Natural killer cell treated with Interleukin-12 subunit alpha and Interleukin-12 subunit beta and Interleukin-15 and Interleukin-18, amount 100 ng/mL, for 72 hours (primary cell): ENCODE data around the gene GSG1L. TPM values are rescaled to one million over a fixed set of nuclear protein-coding genes. Genes with fewer than 3 reads are reported as not detected.
"Not testable (repeated sequence)": the region's sequence is repeated elsewhere in the genome, so short reads cannot be mapped to it uniquely, and the experiment has no call there.

Experiments
- ATAC-seq, 2 donors: fragments of 150-1000 bp; cut with Tn5 transposase in 1 of 2; sonication (Bioruptor Pico), chemical (Tn5 transposase) in 1 of 2; 2 replicates each; pipeline ENCODE4 v1.10.0; 2021
- DNase-seq: peaks from one replicate; pipeline ENCODE4 v3.0.0; 2022; ENCODE audit warnings: low spot score
- H3K27ac Mint-ChIP-seq, 2 donors: 1 replicate in 1 of 2; 2 replicates in 1 of 2; pipeline ENCODE4 v1.8.0; 2022; ENCODE audit warnings: mixed read lengths in 2 of 2, mild to moderate bottlenecking in 1 of 2, moderate library complexity in 1 of 2
- H3K27me3 Mint-ChIP-seq, 2 donors: 1 replicate in 1 of 2; 2 replicates in 1 of 2; pipeline ENCODE4 v1.8.0; 2022; ENCODE audit warnings: mixed read lengths in 2 of 2
- H3K36me3 Mint-ChIP-seq: one replicate; pipeline ENCODE4 v1.8.0; 2022; ENCODE audit warnings: mixed read lengths
- H3K4me1 Mint-ChIP-seq, 2 donors: 1 replicate in 1 of 2; 2 replicates in 1 of 2; pipeline ENCODE4 v1.8.0; 2022; ENCODE audit warnings: low read depth in 2 of 2, mixed read lengths in 2 of 2, mild to moderate bottlenecking in 1 of 2
- H3K4me3 Mint-ChIP-seq: one replicate; pipeline ENCODE4 v1.8.0; 2022; ENCODE audit warnings: mixed read lengths
- H3K9me3 Mint-ChIP-seq: 2 replicates; pipeline ENCODE4 v1.8.0; 2022; ENCODE audit warnings: mixed read lengths
- total RNA-seq, 2 donors: library from RNA; stranded (reverse); gene quantifications; one replicate each; pipeline ENCODE4 v1.2.3, GENCODE V29; 2022

Gene GSG1L
- total RNA-seq, 2 donors from 2014 or later, result not detected

DNA sequence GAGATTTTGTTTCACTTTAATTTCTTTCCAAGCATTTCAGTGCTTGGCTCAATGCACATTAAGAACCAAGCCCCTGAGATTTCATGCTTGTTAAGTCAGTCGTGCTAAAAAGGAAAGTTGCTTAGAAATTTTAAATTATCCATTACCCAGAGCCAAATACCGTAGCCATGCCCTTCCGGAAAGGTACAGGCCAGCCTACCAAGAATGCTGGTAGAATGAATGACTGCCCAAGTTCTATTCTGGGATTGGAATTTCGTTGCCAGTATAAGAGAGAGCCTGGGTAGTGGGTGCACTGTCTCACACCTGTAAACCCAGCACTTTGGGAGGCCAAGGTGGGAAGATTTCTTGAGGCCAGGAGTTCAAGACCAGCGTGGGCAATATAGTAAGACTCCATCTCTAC is 319.6 kb downstream of the GSG1L start:
- H3K27ac Mint-ChIP-seq, result no peak overlapping the region
- no peak for DNase-seq
- peaks cover 0 to 15% of the 10 kb centered on the region in 2 donors for H3K4me1 Mint-ChIP-seq
- H3K9me3 Mint-ChIP-seq, result no peaks in the 10 kb centered on the region
- H3K27me3 Mint-ChIP-seq, result no peaks in the 10 kb centered on the region
- no peak for ATAC-seq
- H3K4me3 Mint-ChIP-seq, result no peak overlapping the region
- H3K36me3 Mint-ChIP-seq, result peaks cover 10% of the 10 kb centered on the region

DNA sequence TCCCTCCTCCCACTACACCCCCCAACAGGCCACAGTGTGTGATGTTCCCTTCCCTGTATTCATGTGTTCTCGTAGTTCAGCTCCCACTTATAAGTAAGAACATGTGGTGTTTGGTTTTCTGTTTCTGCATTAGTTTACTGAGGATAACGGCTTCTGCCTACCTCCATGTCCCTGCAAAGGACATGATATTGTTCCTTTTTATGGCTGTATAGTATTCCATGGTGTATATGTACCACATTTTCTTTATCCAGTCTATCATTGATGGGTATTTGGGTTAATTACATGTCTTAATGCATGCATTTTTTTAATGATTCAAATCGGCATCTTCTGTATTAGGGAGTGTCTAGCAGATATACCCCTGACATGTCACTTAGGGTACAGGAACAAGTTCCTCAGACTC is 320.5 kb downstream of the GSG1L start:
- H3K36me3 Mint-ChIP-seq, result peaks cover 10% of the 10 kb centered on the region
- not testable (repeated sequence) for H3K4me3 Mint-ChIP-seq, ATAC-seq, H3K9me3 Mint-ChIP-seq, H3K27me3 Mint-ChIP-seq, H3K27ac Mint-ChIP-seq, DNase-seq
- H3K4me1 Mint-ChIP-seq, result peaks cover 0 to 11% of the 10 kb centered on the region in 2 donors

GRCh38 chr16:27742333-27742732 is 321.2 kb downstream of the GSG1L start:
- Mint-ChIP-seq H3K27ac (no peak overlapping the region), H3K9me3 (no peaks in the 10 kb centered on the region), H3K36me3 (peaks cover 10% of the 10 kb centered on the region), H3K4me1 (peaks cover 0 to 8% of the 10 kb centered on the region in 2 donors), H3K4me3 (no peak overlapping the region), H3K27me3 (no peaks in the 10 kb centered on the region)
- DNase-seq (no peak), ATAC-seq (no peak)

DNA sequence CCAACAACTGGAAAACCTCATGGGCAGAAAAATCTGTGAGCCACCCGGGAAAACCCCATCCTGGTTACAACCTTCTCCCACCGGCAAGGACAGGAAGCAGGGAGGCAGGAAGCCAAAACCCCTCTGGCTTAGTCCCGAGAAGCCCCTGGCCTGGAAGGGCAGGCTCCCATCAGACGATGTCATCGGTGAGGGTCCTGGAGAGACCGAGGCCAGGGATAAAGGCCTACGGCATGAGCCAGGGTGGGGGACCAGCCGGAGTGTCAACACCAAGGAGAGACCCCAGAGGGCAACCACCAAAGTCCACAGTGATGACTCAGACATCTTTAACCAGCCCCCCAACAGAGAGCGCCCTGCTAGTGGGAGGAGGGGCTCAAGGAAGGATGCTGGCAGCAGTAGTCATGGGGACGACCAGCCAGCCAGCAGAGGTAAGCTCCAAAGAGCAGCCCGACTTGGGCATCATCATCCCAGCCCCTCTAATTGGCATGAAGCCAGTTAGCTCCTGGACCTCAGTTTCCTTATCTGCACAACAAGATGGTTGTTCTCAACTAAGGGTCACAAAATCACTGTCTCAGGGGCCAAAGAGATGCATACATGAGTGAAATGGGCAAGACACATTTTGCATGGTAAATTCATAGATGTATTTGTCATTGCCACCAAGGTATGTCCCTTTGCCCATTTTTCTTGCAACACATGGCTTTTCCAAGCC is 322.9 kb downstream of the GSG1L start:
- no peak for ATAC-seq
- no peaks in the 10 kb centered on the region for H3K27me3 Mint-ChIP-seq
- no peak for DNase-seq
- no peak overlapping the region for H3K4me3 Mint-ChIP-seq
- no peaks in the 10 kb centered on the region for H3K9me3 Mint-ChIP-seq
- H3K4me1 Mint-ChIP-seq, result peaks cover 0 to 8% of the 10 kb centered on the region in 2 donors
- peaks cover 10% of the 10 kb centered on the region for H3K36me3 Mint-ChIP-seq
- H3K27ac Mint-ChIP-seq, result no peak overlapping the region

DNA sequence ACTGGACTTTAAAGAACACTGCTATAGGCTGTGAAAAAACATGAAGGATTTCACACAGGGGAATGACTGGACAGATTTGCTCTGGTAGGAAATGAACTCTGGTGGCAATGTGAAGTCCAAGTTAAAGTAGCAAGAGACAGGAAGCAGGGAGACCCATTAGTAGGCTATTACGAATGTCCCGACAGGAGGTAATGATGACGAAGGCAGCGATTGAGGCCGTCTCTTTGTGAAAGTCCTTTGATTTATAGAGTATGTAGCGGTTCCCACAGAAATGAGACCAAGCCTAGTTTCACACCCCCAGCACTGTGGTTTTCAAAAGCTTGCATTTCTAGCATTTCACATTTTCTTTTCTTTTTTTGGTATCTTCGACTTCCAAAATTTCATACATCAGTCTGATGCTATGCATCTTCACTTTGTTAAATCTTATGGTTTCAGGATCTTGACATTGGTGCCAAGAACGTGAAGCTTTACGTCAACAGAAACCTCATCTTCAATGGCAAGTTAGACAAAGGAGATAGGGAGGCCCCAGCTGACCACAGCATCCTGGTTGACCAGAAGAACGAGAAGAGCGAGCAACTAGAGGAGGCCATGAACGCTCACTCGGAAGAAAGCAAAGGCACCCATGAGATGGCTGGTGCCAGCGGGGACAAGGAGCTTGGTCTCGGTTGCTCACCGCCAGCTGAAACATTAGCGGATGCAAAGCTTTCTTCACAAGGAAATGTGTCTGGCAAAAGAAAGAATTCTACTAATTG is 323.7 kb downstream of the GSG1L start:
- Mint-ChIP-seq H3K27me3 (no peaks in the 10 kb centered on the region), H3K9me3 (no peaks in the 10 kb centered on the region), H3K36me3 (peaks cover 10% of the 10 kb centered on the region), H3K4me1 (peaks cover 0 to 3% of the 10 kb centered on the region in 2 donors), H3K4me3 (no peak overlapping the region), H3K27ac (no peak overlapping the region)
- DNase-seq, result no peak
- ATAC-seq, result no peak

GRCh38 chr16:27738596-27738995 is 324.9 kb downstream of the GSG1L start:
- H3K36me3 Mint-ChIP-seq, result peaks cover 10% of the 10 kb centered on the region
- no peak overlapping the region for H3K27ac Mint-ChIP-seq
- ATAC-seq, result no peak
- H3K9me3 Mint-ChIP-seq, result no peaks in the 10 kb centered on the region
- no peak for DNase-seq
- no peak overlapping the region for H3K4me3 Mint-ChIP-seq
- H3K4me1 Mint-ChIP-seq, result peaks cover 0 to 3% of the 10 kb centered on the region in 2 donors
- H3K27me3 Mint-ChIP-seq, result no peaks in the 10 kb centered on the region

Other genes starting within 250 kb of the GSG1L start
- gene XPO6, start 148.3 kb upstream of the GSG1L start, total RNA-seq, result 100 to 1,000 TPM; 212 to 386 TPM
- 1 to 10 TPM; 1.1 TPM for gene SBK1, start 228.8 kb upstream of the GSG1L start, total RNA-seq